OCI-LY1 (cell line): ENCODE measurements around the gene DNAH8.

ENCODE experiments used
- H2AFZ ChIP-seq: fragments of 200-600 bp; sonication (generic), shearing (Covaris generic); 2 replicates; pipeline ENCODE4 v1.6.0; 2014; ENCODE audit warnings: antibody characterized with exemption, mild to moderate bottlenecking, low read length
- H3F3A ChIP-seq: fragments of 200-600 bp; sonication (generic), shearing (Covaris generic); 2 replicates; pipeline ENCODE4 v1.6.0; 2014; ENCODE audit warnings: mild to moderate bottlenecking, antibody characterized with exemption, low read length, moderate library complexity; ENCODE audit not compliant: insufficient read depth
- H3K27ac ChIP-seq: fragments of 200-600 bp; sonication (generic); 2 replicates; pipeline ENCODE4 v1.5.1; 2014; ENCODE audit warnings: low read length, mixed run types, mild to moderate bottlenecking, low read depth; ENCODE audit not compliant: poor library complexity, severe bottlenecking
- H3K27me3 ChIP-seq: fragments of 200-600 bp; sonication (generic); 2 replicates; pipeline ENCODE4 v1.6.0; 2014; ENCODE audit warnings: antibody characterized with exemption, mild to moderate bottlenecking, low read length, moderate library complexity; ENCODE audit not compliant: insufficient read depth
- H3K36me3 ChIP-seq: fragments of 200-600 bp; sonication (generic); 2 replicates; pipeline ENCODE4 v1.6.1; 2014; ENCODE audit warnings: mild to moderate bottlenecking, antibody characterized with exemption, low read length, moderate library complexity, mixed read lengths; ENCODE audit not compliant: insufficient read depth
- H3K4me1 ChIP-seq: fragments of 200-600 bp; sonication (generic); 2 replicates; pipeline ENCODE4 v1.5.1; 2014; ENCODE audit warnings: mild to moderate bottlenecking, low read length, moderate library complexity; ENCODE audit not compliant: insufficient read depth, severe bottlenecking
- H3K4me2 ChIP-seq: fragments of 200-600 bp; sonication (generic), shearing (Covaris generic); 2 replicates; pipeline ENCODE4 v1.6.1; 2014; ENCODE audit warnings: low read length
- H3K4me3 ChIP-seq: fragments of 200-600 bp; sonication (generic); 2 replicates; pipeline ENCODE4 v1.5.1; 2014; ENCODE audit warnings: low read length, low read depth, mild to moderate bottlenecking, mixed read lengths; ENCODE audit not compliant: poor library complexity, severe bottlenecking
- H3K79me2 ChIP-seq: fragments of 200-600 bp; shearing (Covaris generic); 2 replicates; pipeline ENCODE4 v1.6.1; 2016; ENCODE audit warnings: mixed run types, low read length, mixed read lengths; ENCODE audit not compliant: insufficient read depth
- H3K9ac ChIP-seq: fragments of 200-600 bp; sonication (generic), shearing (Covaris generic); 2 replicates; pipeline ENCODE4 v1.6.1; 2014; ENCODE audit warnings: mild to moderate bottlenecking, low read length, mixed read lengths
- H3K9me2 ChIP-seq: fragments of 200-600 bp; sonication (generic), shearing (Covaris generic); 2 replicates; pipeline ENCODE4 v1.6.1; 2014; ENCODE audit warnings: low read depth, mild to moderate bottlenecking, low read length, mixed read lengths
- H3K9me3 ChIP-seq: fragments of 200-600 bp; shearing (Covaris generic); 2 replicates; pipeline ENCODE4 v1.6.1; 2014; ENCODE audit warnings: low read length, mixed read lengths
- H4K20me1 ChIP-seq: fragments of 200-600 bp; sonication (generic), shearing (Covaris generic); 2 replicates; pipeline ENCODE4 v1.6.0; 2016; ENCODE audit warnings: mild to moderate bottlenecking, low read length; ENCODE audit not compliant: insufficient read depth
- CTCF ChIP-seq: fragments of 200-600 bp; sonication (generic), shearing (Covaris generic); IDR thresholded peaks from 2 replicates; pipeline ENCODE4 v1.5.1; 2017; ENCODE audit warnings: mild to moderate bottlenecking, antibody characterized with exemption, low read length, moderate library complexity, mixed read lengths
- EZH2 ChIP-seq: fragments of 200-600 bp; sonication (generic), shearing (Covaris generic); IDR thresholded peaks from 2 replicates; pipeline ENCODE4 v1.8.0; 2017; ENCODE audit warnings: borderline replicate concordance, mixed run types, mild to moderate bottlenecking, antibody characterized with exemption, low read length, moderate library complexity, mixed read lengths

Gene DNAH8

GRCh38 chr6:38882157-38882556 is 167.0 kb downstream of the DNAH8 start:
- Histone ChIP-seq H2AFZ (no peak overlapping the region), H3F3A (no peaks in the 10 kb centered on the region), H3K4me2 (no peak overlapping the region), H3K4me1 (no peaks in the 10 kb centered on the region), H3K9me2 (no peaks in the 10 kb centered on the region), H4K20me1 (no peaks in the 10 kb centered on the region), H3K27ac (no peak overlapping the region), H3K79me2 (no peaks in the 10 kb centered on the region), H3K36me3 (no peaks in the 10 kb centered on the region), H3K9me3 (no peaks in the 10 kb centered on the region), H3K9ac (no peak overlapping the region), H3K4me3 (no peak overlapping the region), H3K27me3 (no peaks in the 10 kb centered on the region)
- no peak for TF ChIP-seq CTCF

- Histone ChIP-seq H3K9ac (no peak overlapping the region), H3K27ac (no peak overlapping the region), H3K9me2 (no peaks in the 10 kb centered on the region), H3K79me2 (no peaks in the 10 kb centered on the region), H3K4me2 (no peak overlapping the region), H3K4me3 (no peak overlapping the region), H4K20me1 (no peaks in the 10 kb centered on the region), H3K27me3 (no peaks in the 10 kb centered on the region), H3K4me1 (no peaks in the 10 kb centered on the region), H2AFZ (no peak overlapping the region), H3F3A (no peaks in the 10 kb centered on the region), H3K36me3 (no peaks in the 10 kb centered on the region), H3K9me3 (no peaks in the 10 kb centered on the region)
- TF ChIP-seq CTCF (no peak), EZH2 (no peak)
Observed at GRCh38 chr6:38897507-38897906, 182.4 kb downstream of the DNAH8 start.

GRCh38 chr6:38901802-38902522 is 186.9 kb downstream of the DNAH8 start:
- Histone ChIP-seq H3K27ac (no peak overlapping the region), H3K27me3 (no peaks in the 10 kb centered on the region), H3K9me2 (no peaks in the 10 kb centered on the region), H3K4me2 (no peak overlapping the region), H3F3A (no peaks in the 10 kb centered on the region), H3K9me3 (no peaks in the 10 kb centered on the region), H3K9ac (no peak overlapping the region), H3K4me3 (no peak overlapping the region), H2AFZ (no peak overlapping the region), H3K79me2 (no peaks in the 10 kb centered on the region), H4K20me1 (no peaks in the 10 kb centered on the region), H3K4me1 (no peaks in the 10 kb centered on the region), H3K36me3 (no peaks in the 10 kb centered on the region)
- TF ChIP-seq EZH2 (no peak), CTCF (no peak)
